Measurements from ENCODE around the gene RPL7L1.
"Not testable (repeated sequence)": the region's sequence is repeated elsewhere in the genome, so short reads cannot be mapped to it uniquely, and the experiment has no call there.

The RPL7L1 gene

DNA sequence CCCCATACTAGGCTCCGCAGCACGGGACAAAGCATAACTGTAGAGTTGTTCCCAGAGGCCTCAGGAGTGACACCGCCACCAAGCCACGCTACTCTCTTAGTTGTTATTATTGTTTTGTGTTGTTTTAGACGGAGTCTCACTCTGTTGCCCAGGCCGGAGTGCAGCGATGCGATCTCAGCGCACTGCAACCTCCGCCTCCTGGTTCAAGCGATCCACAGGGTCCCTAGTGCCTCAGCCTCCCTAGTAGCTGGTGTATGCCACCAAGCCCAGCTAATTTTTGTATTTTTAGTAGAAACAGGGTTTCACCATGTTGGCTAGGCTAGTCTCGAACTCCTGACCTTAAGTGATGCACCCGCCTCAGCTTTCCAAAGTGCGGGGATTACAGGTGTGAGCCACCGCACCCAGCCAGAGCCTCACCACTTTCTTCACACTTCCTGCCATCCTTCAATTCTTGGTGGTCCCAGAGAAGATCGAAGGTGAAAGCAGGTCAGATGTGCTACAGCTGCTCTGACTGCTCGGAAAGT lies 11.8 kb downstream of the RPL7L1 start:
- DNase-seq (ENCODE audit: low read depth): no peak

DNA sequence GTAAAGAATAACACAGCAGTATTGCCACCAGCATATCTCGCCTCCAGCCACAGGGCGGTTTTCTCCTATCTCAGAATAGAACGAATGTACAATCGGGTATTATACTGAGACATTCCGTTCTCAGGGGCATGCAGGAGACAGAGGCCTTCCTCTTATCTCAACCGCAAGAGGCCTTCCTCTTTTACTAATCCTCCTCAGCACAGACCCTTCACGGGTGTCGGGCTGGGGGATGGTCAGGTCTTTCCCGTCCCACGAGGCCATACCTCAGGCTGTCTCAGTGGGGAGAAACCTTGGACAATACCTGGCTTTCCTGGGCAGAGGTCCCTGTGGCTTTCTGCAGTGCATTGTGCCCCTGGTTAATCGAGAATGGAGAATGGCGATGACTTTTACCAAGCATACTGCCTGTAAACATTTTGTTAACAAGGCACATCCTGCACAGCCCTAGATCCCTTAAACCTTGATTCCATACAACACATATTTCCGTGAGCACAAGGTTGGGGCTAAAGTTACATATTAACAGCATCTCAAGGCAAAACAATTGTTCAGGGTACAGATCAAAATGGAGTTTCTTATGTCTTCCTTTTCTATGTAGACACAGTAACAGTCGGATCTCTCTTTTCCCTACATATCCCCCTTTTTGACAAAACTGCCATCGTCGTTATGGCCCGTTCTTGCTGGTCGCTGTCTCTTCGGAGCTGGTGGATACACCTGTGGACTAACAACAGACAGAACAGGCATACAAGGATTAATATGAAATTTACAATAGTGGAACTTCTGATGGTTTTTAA lies 14.8 kb downstream of the RPL7L1 start:
- DNase-seq (ENCODE audit: low read depth): not testable (repeated sequence)

DNA sequence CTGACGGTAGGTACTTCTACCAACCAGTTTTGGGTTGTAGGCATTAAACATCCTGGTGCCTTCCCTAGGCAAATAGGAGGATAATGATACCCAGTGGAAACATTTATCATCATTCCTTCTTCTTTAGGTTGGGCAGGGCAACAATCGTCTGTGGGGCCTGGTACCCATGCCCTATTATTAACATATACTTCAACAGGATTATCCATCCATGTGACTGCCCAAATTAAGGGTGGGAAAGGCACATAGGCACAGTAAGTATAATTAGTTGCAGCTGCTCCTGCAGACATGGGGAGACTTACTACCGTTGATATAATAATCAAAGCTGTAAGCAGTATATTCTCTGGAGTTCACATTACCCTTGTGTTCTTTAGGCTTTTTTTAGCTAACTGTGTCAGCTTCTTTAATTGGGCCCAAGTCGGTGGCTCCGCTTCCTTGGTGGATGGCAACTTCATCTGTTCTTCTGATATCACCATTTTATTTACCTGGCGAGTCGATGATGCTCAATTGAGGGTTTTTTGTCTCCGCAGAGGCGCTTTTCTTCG lies 16.8 kb downstream of the RPL7L1 start:
- DNase-seq (ENCODE audit: low read depth): no peak

DNA sequence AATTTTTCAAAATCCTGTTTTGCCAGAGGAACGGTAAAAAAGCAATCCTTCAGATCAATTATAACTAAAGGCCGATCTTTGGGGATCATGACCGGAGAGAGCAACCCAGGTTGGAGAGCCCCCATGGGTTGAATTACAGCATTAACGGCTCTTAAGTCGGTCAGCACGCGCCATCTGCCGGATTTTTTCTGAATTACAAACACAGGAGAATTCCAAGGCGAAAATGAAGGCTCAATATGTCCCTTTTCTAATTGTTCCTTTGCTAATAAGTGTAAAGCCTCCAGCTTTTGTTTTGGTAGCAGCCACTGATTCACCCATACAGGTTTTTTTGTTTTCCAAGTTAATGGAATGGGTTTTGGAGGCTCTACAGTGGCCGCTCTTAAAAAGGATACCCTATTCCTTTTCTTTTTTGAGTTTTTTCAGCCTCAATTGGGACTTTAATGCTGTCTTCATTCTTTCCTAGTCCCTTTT lies 19.5 kb downstream of the RPL7L1 start:
- no peak for DNase-seq (ENCODE audit: low read depth)

DNA sequence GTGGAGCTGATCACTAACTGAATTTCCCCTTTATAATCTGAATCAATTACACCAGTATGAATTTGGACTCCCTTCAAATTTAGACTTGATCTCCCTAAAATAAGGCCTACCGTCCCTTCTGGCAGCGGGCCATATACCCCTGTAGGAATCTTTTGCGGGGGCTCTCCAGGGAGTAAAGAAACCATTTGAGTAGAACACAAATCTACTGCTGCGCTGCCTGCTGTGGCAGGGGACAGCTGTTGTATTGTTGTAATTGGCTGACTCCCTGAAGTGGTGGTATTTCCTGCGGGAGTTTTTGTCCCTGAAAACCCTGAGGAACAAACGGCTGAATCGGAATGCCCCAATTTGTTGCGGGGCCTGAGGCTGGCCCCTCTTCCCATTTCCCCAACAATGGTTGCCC lies 20.5 kb downstream of the RPL7L1 start:
- DNase-seq (ENCODE audit: low read depth): no peak

DNA sequence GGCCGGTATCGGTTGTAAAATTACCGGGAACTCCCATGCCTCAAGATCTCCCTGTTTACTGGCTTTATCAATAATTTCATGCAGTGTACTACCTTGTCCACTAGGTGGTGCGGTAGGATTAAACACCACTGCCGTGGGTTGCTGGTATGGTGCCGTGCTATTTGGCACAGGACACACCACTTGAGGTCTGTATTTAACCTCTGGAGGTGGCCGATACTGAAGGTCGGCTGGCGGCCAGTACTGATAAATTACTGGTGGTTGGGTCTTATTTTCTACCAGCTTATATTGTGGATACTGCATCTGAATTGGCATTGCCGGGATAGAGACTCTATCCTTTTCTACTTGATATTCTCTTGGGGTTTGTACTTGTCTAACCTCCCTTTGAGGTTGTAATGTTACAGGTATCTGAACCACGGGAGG lies 22.1 kb downstream of the RPL7L1 start:
- DNase-seq (ENCODE audit: low read depth): peak; percentile 68

DNA sequence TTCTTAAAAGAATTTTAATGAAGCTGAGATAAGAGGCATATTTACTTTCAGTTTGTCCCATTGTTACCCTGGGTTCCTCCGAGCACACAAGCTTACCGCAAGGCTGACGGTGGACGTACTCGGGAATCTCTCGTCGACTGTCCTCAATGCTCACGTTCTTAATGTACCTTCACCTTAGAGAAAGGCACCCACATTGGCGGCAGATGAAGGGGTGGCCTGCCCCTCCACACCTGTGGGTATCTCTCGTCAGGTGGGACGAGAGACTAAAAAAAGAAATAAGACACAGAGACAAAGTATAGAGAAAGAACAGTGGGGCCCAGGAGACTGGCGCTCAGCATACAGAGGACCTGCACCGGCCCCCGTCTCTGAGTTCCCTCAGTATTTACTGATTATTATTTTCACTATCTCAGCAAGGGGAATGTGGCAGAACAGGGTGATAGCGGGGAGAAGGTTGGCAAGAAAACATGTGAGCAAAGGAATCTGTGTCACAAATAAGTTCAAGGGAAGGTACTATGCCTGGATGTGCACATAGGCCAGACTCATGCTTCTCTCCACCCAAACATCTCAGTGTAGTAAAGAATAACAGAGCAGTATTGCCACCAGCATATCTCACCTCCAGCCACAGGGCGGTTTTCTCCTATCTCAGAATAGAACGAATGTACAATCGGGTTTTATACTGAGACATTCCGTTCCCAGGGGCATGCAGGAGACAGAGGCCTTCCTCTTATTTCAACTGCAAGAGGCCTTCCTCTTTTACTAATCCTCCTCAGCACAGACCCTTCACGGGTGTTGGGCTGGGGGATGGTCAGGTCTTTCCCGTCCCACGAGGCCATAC lies 23.2 kb downstream of the RPL7L1 start:
- not testable (repeated sequence) for DNase-seq (ENCODE audit: low read depth)

DNA sequence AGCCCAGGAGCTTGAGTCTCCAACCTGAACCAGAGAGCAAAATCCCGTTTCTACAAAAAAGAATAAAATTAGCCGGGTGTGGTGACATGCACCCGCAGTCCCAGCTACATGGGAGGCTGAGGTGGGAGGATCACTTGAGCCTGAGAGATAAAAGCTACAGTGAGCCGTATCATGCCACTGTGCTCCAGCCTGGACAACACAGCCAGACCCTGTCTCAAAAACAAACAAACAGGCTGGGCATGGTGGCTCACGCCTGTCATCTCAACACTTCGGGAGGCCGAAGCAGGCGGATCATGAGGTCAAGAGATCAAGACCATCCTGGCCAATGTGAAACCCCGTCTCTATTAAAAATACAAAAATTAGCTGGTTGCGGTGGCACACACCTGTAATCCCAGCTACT lies 25.1 kb downstream of the RPL7L1 start:
- no peak for DNase-seq (ENCODE audit: low read depth)

DNA sequence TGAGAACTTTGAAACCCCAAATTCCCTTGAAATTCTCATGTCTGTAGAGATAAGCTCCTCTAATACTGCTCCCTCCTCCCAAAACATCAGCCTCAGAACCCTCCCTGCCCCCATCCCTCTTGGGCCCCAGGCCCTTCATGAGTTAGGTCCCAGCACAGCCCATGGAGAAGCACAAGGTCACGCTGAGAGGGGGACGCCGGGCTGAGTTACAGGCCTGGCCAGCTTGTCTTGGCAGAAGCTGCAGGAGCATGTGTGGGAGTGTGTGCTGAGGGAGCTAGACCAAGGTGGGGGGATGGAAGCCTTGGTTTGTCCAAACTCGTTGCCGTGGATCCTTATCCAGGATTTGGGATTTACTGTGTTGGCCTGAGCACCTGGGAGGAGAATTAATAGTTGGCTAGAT lies 27.9 kb downstream of the RPL7L1 start:
- DNase-seq (ENCODE audit: low read depth): no peak

DNA sequence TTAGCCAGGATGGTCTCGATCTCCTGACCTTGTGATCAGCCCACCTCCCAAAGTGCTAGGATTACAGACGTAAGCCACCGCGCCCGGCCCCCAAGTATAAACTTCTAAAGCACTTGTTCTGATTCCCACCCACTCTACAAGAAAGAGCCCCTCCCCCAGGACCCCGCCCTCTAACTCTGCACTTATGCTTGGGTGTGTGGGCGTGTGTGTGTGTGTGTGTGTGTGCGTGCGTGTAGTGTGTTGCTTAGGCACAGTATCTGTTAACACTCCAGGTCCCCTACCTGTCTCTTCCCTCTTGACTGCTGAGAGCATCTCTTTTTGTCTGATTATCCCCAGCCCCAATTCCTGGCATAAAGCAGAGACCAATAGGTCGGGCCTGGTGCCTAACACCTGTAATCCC lies 30.4 kb downstream of the RPL7L1 start:
- DNase-seq (ENCODE audit: low read depth): no peak

DNA sequence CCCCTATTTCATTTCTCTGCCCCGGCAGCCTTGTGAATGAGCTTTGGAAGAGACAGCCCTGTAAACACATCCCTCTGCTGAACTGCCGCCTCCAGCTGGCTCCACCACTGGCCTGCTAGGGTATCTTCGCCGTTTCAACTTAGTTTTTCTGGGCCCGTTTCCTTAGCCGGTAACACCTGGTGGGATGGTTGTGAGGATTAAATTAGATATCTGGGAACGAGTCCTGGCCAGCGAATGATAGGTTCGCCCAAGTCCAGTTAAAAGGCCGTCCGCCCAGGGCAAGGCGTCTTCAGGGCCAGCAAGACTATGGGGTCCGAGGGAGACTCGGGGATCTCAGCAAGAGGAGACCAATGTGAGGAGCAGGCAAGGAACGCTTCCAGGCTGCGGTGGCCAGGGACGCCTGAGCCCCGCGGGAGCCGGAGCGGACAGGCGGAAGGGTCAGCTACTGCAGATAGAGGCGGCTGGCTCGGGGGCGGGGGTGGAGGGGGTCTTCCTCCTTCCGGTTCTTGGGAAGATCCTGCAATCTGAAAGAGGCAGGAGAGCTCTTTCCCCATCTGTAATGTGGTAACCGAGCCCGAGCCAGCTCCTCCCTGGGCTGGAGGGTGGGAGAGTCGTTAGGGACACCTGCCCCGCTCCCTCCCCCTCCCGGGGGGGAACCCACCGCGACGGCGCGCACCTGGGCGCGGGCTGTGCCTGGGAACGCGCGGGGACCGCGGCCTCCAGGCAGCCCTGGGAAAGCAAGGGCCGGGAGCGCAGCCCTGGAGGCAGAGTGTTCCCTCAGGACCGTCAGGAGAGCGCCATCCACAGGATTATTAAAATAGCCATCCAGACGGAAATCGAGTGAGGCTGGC lies 32.0 kb downstream of the RPL7L1 start:
- no peak for DNase-seq (ENCODE audit: low read depth)

DNA sequence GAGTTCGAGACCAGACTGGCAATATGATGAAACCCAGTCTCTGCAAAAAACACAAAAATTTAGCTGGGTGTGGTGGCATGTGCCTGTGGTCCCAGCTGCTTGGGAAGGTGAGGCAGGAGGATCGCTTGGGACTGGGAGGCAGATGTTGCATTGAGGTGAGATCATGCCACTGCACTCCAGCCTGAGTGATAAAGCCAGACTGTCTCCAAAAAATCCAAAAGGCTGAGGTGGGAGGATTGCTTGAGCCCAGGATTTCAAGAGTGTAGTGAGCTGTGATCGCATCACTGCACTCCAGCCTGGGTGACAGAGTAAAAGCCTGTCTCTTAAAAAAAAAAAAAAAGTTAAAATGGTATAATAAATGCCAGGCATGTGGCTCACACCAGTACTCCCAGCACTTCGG lies 35.1 kb downstream of the RPL7L1 start:
- no peak for DNase-seq (ENCODE audit: low read depth)

DNA sequence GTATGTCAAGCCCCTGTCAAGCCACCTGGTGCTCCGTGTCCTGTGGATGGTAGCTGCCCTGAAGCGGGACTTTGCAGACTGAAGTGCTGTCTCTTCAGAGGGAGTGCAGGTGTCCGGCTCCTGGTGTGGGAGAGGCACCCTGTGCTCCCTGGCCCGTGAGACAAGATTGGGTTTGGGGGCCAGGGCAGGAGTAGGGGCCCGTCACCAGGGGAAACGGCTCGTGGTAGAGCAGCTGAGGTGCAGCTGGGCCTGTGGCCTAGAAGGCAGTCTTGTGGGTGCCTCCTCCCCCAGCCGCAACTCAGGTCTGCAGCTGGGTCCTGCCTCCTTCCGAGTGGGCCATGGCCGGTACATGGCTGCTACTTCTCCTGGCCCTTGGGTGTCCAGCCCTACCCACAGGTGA lies 36.3 kb downstream of the RPL7L1 start, which contains the start of gene PTCRA:
Gene PTCRA (plus strand): TSS at position 322 of the 400 bp plus-strand sequence. CDS start 17 bp downstream, at position 339.
- no peak for DNase-seq (ENCODE audit: low read depth)

DNA sequence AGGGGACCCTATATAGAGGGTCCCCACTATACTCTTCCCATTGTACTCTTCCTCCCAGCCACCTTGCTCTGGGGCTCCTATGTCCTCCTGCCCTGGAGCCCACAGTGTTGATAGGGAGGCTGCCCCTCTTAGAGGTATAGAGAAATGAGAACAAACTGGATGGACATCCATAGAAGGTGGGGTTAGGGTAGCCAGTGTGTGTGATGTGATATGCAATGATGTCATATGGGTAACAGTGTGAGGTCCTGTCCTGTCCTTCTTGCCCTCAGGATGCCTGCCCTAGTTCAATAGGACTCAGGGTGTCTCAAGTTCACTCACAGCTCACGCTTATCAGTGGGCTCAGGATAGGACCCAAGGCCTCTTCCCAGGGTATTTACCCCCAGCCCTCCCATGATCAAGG lies 36.9 kb downstream of the RPL7L1 start:
- no peak for DNase-seq (ENCODE audit: low read depth)

DNA sequence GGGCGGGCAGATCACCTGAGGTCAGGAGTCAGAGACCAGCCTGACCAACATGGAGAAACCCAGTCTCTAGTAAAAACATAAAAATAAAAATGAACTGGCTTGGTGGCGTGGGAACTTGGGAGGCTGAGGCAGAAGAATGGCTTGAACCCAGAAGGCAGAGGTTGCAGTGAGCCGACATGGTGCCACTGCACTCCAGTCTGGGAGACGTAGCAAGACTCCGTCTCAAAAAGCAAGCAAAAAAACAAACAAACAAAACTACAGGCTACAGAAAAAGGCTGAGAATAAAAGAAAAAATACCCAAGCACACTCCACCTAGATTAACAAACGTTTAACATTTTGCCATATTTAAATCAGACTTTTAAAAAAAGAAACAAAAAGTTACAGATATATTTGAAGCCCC lies 42.4 kb downstream of the RPL7L1 start:
- DNase-seq (ENCODE audit: low read depth): no peak

DNA sequence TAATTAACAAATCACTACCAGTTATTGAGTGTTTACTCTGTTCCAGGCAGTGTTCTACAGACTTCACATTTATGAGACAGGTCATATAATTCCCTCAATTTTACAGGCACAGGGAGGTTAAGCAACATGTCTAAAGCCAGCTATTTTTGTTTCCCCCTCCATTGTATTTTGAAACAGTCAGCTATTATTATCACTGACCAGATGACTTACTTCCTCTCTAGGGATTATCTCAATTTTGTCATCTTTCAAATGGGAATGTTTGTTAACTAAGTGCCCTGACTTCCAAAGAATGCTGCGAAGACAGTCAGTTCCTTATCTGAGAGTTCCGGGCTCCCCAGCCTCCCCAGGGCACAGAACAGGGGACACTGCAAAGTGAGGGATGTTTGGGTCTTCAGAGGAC lies 44.2 kb downstream of the RPL7L1 start:
- DNase-seq (ENCODE audit: low read depth): no peak

DNA sequence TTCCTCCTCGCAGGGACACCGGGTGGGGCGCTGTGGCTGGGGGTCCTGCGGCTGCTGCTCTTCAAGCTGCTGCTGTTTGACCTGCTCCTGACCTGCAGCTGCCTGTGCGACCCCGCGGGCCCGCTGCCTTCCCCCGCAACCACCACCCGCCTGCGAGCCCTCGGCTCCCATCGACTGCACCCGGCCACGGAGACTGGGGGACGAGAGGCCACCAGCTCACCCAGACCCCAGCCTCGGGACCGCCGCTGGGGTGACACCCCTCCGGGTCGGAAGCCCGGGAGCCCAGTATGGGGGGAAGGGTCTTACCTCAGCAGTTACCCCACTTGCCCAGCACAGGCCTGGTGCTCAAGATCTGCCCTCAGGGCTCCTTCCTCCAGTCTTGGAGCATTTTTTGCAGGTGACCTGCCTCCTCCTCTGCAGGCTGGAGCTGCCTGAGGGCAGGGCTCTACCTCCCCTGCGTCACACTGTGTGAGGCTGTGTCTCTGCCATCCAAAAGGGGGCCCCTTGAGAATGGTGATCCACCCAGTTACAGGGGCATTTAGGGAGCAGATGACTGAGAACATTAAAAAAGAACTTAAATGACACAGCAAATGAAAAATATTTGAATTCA lies 45.9 kb downstream of the RPL7L1 start:
- DNase-seq (ENCODE audit: low read depth): no peak

DNA sequence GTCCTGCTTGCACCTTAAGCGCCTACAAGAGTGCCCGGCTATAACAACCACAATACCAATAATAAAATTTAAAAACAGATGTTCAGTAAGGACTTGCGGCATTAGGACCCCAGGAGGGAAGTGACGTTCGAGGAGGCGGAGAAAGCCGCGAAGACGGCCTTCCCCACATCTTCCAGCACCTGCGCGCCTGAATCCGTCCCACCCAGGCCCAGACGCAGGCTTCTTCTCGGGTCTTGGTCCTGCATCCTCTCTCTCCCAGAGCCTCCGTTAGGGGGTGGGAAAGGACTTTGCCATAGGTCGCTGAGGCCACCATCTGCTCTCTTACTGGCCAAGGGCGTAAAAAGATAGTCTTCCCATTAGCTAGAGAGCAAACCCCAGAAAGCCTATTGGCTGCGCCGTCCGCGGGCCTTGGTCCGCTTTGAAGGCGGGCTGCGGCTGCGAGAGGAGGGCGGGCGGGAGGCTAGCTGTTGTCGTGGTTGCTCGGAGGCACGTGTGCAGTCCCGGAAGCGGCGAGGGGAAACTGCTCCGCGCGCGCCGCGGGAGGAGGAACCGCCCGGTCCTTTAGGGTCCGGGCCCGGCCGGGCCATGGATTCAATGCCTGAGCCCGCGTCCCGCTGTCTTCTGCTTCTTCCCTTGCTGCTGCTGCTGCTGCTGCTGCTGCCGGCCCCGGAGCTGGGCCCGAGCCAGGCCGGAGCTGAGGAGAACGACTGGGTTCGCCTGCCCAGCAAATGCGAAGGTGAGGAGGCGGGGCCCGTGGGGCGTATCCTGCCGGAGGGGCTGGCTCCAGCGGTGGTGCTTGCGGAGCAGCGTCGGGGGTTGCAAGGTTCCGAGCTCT lies 49.8 kb downstream of the RPL7L1 start, which contains the start of gene CNPY3:
Gene CNPY3 (plus strand): TSS at position 495 of the 835 bp plus-strand sequence. CDS start 91 bp downstream, at position 586.
- peak; percentile 97 for DNase-seq (ENCODE audit: low read depth)

DNA sequence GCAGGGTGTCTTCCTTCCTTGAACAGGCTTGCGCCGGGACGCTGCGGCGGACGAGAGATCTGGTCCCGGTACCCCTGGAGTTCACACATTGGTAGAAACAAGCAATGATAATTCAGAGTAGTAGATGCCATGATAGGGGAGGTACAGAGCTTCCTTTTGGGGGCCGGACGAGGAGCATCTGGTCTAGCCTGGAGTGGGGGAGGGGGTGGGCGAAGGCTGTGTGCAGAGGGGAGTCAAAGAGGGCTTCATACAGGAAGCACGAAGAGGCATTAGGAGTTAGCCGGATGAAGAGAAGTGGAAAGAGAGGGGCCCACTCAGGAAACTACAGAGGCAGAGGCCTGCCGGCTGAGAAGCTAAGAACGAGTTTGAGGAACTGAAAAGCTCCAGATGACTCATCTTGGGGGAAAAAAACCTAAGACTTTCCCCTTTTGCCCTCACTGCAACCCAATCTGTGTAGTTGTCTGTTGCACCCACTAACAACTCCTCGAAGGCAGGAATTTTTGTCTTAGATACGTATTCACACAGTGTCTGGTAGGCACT lies 50.5 kb downstream of the RPL7L1 start:
- DNase-seq (ENCODE audit: low read depth): peak; percentile 58

DNA sequence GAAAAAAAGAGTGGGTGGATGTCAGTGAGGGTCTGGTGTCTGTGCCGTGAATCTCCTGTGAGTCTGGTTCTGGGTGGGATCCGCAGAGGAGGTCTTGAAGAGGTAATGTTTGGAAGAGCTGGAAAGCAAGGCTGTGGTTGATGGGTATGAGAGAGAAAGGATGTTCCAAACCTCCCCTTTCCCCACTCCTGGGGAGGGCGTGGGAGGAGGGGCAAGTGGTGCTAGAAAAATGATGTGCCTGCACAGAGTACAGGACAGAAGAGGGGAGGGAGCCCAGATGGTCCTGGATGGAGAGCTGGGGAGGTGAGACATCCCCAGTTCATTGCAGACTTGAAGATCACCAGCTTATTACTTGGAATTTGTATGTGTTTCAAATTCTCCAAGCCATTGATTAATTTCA lies 53.0 kb downstream of the RPL7L1 start:
- DNase-seq (ENCODE audit: low read depth): no peak
